Effector CD8-positive, alpha-beta T cell (primary cell): ENCODE data around the gene GNG14.
"Not testable (repeated sequence)": the region's sequence is repeated elsewhere in the genome, so short reads cannot be mapped to it uniquely, and the experiment has no call there.

Source experiments
- DNase-seq: peaks from one replicate; lab custom pipeline; 2025; lab: John Stamatoyannopoulos, UW

GNG14 gene

DNA sequence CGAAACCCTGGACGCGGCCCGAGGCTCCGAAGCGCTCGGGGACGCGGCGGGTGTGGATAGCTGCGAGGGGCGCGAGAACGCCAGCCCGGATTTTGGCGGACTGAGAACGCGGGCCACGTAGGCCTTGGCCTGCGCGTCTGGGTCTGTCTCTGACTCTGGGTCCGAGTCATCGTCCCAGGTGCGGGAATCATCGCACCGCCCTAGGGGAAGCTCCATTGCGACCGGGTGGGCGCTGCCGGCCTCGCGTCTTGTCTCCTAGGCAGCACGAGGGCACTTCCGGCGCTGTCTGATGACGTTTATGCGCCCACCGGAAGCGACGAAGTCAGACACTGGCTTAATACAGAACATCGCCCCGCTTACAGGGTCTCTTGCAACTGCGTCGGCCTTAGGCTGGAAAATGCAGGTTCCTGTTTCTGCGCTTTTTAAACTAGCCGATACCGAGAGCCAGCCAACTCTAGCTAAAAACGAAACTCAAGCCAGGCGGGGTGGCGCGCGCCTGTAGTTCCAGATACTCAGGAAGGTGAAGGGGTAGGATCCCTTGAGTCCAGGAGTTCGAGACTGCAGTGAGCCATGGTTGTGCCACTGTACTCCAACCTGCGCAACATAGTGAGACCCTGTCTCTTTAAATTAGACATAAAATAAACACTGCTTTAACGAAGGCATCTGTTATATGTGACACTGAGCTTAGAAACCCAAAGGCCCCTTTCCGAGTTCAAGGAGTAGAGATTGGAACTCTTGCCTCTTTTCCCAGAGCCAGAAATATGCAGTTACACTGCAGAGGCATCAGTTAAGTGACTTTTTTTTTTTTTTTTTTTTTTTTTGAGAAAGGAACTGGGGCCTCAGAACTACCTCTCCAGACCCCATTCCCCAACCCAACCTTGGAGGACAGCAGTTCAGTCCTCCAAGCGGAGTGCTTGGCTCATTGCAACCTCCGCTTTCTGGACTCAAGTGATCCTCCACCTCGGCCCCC, 8.9 kb downstream of the GNG14 start, which contains the start of gene FBXW9:
TSS of gene FBXW9 (minus strand) at position 266 of the 970 bp plus-strand sequence. CDS start at position 216, 50 bp downstream.
- peak; percentile 95 for DNase-seq

DNA sequence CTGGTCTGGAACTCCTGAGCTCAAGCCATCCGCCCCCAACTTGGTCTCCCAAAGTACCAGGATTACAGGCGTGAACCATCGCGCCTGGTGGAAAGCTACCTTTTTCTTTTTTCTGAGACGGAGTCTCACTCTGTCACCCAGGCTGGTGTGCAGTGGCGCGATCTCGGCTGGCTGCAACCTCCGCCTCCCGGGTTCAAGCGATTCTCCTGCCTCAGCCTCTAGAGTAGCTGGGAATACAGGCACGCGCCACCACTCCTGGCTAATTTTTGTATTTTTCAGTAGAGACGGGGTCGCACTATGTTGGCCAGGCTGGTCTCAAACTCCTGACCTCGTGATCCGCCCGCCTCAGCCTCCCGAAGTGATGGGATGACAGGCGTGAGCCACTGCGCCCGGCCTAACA, 9.6 kb downstream of the GNG14 start:
- DNase-seq = not testable (repeated sequence)

DNA sequence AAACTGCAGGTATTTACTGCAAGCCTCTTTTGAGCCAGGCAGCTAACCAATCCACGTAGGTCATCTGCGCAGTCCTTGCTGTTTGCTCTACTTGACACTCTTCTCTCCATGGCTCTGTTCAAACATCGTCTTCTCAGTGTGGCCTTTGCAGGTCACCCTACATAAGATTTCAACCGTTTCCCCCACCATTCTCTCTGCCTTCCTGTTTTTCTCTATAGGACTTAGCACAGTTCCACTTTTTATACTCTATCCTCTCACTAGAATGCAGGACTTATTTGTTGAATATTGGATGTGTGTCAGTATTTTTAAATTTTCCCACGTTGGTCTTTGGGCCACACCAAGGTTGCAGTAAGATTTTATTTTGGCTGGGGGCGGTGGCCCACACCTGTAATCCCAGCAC, 10.3 kb downstream of the GNG14 start:
- no peak for DNase-seq

DNA sequence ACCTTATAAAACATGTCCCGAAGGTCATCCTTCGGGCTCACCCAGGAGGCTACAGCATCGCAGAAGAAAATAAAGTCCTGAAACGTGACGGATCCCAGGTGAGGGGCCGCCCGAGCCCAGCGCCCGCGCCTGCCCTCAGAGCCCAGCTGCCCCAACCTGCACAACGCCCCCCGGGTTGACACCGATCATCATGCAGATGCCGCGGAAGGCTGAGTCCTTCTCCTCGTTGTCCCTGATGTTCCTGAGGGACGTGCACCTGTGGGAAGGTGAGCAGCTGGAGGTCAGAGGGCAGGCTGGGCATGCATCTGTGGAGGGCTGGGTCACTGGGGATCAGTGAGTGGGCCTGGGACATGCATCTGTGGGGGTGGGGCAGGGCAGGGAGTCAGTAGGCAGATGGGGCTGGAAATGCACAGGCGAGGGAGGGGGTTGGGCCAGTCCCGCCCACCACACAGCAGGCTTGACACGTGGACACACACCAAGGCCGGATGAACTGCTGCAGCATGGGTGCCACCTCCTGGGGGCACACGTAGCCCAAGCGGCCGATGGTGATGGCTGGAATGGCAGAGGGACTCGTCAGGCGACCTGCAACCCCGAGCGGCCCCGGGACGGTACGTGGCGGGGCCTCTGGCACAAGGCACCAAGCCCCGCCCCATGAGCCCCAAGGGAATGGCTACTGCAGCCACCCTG, 13.9 kb downstream of the GNG14 start:
- no peak for DNase-seq

DNA sequence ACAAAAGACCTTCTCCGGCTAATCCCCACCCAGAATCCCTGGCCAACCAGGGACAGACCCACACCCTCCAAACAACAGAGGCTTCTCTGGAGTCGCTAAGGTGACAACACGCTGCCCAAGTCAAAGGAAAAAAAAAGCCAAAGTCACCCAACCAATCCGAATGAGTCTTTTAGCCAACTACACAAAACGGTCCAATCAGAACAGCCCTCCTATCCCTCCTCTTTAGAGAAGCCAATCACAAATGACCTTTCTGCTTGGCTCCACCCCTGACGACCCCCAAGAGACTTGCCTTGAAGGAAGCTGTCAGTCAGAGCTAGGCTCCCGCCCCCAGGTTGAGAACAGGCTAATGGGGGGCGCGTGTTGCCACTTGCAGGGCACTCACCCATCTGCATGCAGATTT, 15.2 kb downstream of the GNG14 start:
- no peak for DNase-seq

DNA sequence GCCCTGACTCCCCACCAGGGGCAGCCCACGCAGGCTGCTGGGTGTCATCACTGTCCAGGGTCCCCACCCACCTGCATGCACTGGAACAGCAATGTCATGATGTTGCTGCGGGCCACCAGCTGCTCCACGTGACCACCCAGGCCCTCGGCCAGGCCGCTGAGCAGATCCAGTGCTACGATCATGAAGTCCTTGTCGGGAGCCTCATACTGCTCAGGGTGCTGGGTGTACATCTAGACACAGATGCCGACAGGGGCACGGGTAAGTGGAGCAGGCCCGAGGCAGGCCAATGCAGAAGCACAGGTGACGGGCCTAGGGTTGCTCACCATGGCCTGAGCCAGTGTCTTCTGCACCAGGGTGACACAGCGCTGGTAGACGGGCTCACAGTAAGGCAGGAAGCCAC, 17.4 kb downstream of the GNG14 start:
- no peak for DNase-seq

DNA sequence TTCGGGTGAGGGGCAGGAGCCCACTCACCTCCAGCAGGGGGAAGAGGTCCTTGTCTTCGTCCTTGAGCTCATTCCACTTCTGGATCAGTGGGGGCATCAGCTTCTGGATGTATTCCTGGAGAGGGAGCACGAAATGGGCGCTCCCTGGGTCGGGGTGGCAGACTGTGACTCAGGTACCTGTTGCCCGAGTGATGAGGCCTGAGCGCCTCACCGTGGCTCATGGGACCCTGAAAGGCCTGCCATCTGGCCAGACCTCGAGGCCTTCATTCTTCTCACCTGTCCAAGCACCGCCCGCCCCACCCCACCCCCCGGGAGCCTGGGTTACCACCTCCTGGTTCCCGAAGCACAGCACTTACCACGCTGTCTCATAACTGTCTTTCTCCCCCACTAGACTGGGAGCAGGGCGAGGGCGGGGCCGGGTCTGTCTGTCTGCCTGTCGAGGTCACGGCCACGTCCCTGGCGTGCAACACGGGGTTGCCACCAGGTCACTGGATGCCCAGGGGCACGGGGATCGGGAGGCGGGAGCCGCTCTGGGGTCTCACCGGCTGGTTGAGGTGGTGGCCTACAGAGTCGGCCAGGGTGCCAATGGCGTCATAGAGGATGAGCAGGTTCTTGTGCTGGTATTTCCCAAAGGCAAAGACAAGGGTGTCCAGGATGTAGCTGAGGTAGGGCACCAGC, 18.0 kb downstream of the GNG14 start:
- DNase-seq = no peak

DNA sequence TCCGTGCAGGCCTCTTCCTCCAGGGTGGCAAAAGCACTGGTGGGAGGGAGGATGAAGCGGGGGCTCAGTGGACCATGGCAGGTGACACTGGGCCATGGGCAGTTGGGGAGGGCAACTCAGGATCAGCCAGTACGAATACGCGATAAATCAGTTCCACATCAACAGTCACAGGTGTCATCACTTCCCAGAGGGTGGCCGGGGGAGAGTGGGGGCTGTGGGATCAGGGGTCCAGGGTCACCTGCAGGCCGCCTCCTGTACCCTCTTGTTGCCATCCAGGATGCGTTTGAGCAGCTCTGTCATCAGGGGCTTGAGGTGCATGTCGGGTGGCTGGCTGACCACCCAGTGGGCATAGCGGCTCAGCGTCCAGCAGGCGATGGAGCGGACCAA, 18.5 kb downstream of the GNG14 start:
- DNase-seq = no peak

DNA sequence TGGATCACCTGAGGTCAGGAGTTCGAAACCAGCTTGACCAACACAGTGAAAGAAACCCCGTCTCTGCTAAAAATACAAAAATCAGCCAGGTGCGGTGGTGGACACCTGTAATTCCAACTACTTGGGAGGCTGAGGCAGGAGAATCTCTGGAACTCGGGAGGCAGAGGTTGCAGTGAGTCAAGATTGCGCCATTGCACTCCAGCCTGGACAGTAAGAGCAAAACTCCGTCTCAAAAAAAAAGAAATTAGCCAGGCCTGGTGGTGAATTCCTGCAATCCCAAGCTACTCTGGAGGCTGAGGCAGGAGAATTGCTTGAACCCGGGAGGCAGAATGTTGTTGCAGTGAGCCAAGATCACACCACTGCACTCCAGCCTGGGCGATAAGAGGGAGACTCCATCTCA, 20.8 kb downstream of the GNG14 start:
- no peak for DNase-seq

DNA sequence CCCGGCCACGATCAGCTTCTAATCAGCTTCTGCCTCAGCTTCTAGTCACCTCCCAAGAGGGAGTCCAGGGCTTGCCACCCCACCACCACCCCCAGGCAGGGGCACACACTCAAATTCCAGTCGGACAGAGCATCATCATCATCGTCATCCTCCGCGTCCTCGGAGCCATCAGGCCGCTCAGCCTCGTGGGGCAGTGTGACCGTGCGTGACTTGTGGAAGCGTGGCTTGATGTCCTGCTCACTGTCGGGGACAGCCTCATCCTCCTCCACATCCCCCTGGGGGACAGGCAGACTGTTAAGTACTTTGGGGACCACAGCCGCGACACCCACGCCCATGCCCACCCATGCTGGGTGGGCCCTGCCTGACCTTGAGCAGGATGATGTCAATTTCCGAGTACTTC, 23.4 kb downstream of the GNG14 start:
- DNase-seq = no peak

DNA sequence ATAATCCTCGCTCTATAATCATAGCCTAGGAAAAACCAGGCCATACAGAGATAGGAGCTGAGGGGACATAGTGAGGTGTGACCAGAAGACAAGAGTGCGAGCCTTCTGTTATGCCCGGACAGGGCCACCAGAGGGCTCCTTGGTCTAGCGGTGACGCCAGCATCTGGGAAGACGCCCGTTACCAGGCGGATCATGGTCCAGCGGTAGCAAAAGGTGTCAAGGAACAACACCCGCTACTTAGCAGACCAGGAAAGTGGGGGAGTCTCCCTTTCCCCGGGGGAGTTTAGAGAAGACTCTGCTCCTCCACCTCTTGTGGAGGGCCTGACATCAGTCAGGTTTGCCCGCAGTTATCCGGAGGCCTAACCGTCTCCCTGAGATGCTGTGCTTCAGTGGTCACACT, 24.3 kb downstream of the GNG14 start:
- not testable (repeated sequence) for DNase-seq

DNA sequence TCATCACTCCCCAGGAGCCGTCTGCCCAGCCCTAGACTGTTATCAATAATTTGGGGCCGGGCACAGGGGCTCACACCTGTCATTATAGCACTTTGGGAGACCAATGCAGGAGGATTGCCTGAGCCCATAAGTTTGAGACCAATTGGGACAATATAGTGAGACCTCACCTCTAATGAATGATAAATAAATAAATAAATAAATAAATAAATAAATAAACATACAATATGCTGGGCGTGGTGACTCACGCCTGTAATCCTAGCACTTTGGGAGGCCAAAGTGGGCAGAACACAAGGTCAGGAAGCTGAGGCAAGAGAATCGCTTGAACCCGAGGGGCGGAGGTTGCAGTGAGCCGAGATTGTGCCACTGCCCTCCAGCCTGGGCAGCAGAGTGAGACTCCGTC, 25.5 kb downstream of the GNG14 start:
- not testable (repeated sequence) for DNase-seq

DNA sequence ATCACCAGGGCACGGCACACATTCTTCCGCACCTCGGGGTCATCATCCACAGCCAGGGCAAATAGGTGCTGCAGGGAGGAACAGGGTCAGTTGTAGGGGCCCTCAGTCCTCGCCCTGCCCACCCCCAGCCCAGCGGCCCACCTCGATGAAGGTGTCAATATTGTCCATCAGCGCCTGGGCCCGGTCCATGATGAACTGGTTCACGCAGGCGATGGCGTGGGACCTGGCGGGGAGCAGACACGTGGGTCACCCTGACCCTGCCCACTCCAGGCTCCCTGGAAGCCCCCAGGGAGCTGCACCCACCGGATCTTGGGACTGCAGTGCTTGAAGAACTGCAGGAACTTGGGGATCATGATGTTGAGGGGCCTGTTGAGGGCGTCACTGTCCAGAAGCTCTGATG, 27.3 kb downstream of the GNG14 start:
- no peak for DNase-seq

DNA sequence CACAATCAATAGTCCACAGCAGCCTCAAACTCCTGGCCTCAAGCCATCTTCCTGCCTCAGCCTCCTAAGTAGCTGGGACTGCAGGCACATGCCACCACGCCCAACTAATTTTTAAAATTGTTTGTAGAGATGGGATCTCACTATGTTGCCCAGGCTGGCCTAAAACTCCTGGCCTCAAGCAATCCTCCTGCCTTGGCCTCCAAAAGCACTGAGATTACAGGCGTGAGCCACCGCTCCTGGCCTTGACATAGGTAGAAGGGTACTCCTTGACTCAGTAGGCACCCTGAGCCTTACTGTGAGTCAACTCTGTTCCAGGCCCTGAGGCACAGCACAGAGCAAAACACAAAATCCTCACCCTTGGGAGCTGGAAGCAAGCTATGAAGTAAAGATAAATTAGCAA, 28.1 kb downstream of the GNG14 start:
- DNase-seq = no peak

DNA sequence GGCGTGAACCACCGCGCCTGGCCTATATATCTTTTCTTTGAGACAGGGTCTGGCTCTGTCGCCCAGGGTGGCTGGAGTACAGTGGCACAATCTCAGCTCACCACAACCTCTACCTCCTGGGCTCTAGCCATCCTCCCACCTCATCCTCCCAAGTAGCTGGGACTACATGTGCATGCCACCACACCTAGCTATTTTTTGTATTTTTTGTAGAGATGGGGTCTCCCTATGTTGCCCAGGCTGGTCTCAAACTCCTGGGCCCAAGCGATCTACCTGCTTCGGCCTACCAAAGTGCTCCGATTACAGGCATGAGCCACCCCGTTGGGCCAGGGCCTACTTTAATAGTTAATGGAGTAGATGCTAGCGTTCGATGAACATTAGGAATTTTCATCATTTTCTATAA, 32.5 kb downstream of the GNG14 start:
- no peak for DNase-seq

DNA sequence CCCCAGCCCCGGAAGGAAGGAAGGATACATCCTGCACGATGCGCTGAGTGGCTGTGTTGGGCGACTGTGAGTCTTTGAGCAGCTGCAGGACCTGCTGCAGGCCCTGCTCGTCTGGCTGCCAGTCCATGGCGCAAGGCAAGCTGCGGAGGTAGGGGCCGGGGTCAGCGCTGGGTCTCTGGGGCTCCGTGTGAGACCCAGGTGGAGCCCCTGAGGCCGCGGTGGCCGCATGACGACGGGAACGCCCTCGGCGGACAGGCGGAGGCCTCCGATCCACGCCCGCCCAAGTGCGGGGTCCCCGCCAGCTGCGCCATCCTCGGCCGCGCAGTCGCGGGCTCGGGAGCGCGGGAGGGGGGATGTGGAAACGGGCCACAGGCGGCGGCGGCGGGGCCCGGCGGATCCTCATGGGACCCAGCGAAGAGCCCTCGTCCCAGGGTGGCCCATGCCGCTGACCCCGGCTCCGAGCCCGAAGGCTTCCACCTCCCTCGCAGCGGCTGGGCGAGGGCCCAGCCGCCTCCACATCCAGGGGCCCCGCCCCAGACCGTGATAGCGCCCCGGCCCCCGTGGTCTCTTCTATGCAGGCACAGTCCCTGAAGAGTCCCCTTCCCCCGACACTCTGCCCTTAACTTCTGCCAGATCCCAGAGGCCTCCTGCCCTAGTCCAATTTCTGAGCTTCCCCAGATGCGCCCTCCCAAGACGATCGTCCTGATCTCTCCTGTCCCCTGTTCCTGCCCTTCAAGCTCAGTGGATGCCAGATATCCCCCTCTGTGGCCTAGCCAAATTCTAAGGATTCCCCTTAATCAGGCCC, 33.3 kb downstream of the GNG14 start:
- DNase-seq = no peak

DNA sequence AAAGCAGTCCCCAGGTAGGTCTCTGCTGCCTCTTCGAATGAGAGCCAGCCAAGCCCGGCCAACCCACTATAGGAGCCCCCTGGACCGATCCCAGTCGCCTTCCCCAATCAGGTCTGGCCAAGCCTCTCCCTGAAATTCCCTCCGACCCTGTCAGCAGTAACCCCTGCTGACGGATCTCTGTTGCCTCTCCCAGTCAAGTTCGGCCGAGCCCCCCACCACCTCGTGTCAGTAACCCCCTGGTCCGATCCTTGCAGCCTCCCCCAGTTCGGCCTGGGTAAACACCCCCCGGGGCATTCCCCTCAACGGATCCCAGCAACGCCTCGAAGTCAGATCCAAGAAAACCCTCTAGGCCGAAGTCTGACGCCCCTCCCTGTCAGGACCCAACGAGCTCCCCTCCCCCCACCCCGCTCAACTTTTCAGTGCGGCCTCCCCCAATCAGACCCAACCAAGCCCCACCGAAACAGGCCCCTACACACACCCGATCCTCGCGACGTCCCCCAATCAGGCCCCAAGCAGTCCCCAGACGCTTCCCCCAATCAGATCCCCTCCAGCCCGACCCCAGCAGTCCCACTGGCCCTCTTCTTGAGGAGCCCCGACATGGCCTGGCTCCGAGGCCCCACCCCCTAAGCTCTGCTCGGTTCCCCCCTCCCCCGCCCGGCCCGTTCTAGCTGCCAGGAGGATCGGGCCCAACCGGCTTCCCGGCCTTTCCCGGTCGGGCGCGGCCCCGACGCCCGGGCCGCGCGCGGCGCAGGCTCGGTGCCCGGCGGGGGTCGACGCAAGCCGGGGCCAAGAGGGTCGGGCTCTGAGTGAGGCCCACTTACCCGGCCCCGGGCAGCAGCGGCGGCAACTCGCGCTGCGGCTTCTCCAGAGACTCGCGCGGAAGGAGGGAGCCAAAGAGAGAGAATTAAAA, 34.1 kb downstream of the GNG14 start:
- peak; percentile 49 for DNase-seq

DNA sequence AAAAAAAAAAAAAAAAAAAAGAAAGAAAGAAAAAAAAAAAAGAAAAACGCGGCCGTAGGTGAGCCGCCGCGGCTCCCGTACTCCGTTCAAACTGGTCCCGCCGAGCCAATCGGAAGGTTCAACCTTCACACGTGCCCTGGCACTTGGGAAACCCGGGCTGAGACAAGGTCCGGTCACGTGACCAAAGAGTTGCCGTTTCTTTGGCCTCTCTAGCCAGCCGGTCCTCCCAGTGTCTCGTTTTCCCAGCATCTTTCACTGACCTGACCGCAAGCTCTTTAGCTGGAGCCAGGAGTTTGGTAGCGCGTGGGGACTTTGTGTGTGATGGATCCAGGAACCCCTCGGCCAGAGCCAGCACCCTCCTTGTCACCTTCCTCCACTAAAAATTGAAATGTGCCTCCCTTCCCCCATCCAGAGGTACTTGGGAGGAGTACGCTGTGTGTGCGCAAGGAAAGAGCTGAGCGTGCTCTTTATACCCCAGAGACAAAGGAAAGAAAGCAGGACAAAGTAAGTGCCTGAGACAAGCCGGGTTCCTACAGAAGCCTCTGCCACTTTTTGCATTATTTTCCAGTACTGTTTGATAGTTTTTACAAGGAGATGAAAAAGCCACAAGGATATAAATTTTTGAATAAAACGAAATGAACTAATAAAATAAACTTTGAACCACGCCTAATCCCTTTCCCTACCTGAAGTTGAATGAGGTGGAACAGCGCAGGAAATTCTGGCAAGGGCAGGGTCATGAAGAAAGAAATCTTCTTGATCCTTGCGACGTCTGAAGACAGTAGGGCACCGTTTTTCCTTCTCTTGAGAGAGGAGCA, 35.0 kb downstream of the GNG14 start:
- DNase-seq = peak; percentile 88

DNA sequence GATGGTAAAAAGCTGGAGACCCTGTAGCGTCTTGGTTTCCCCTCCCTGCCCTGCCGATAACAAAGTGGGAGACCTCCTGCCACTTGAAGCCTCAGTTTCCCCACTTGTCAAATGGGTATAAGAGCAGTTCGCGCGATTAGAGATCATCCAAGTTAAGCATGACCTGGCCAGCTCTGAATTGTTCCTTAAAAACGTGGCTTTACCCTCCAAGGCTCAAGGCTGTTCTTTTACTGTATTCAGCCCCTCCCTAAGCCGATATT, 35.5 kb downstream of the GNG14 start:
- DNase-seq = no peak
